Heart left ventricle (tissue), 13 donors: ENCODE data around the gene DAD1.

Experiments used
- POLR2A ChIP-seq, 2 donors: fragments of 450-650 bp; IDR thresholded peaks; one replicate each; pipeline ENCODE4 v1.6.1; 2017; ENCODE audit warnings: antibody characterized with exemption in 2 of 2, mild to moderate bottlenecking in 2 of 2, moderate library complexity in 2 of 2
- TF ChIP-seq, protein P1 (sequence below), 12 donors: fragments of 200-600 bp; sonication (generic) in 4 of 12; IDR thresholded peaks; one replicate each; pipeline versions ENCODE4 v1.5.0 to v1.8.0; 2018 to 2022; ENCODE audit warnings: antibody characterized with exemption in 12 of 12, mild to moderate bottlenecking in 5 of 12
- donor health status: ischemic (EF 13 %, LVEDD 7.1; RV severe dilation, severe dysfunction).
- donor health status: DM: no; HTN: yes; CAD: no.
- donor health status: DM: no; HTN: no; CAD: no.
- donor health status: ischemic (EF 25% LVEDD 6.9; RV normal size, moderate dysfunction).
- donor health status: ischemic (EF 25% LVEDD 5.7; RV mildly dilated, moderate dysfunction).
- donor health status: ischemic (EF 35%, LVEDD 5.7; RV mildly dilated, moderate dysfunction).
- donor health status: nonischemic (EF 11% LVEDD 7.7; RV severe dilation, severe dysfunction).
- donor health status: DM: yes; HTN: yes; CAD: no.
- donor health status: PGD.
- donor health status: ischemic (EF 29% LVEDD 5.4; RV normal size, mild dysfunction).
- donor health status: nonischemic (EF 23%, LVEDD 6.1; RV moderate dilation, normal function).

DNA sequence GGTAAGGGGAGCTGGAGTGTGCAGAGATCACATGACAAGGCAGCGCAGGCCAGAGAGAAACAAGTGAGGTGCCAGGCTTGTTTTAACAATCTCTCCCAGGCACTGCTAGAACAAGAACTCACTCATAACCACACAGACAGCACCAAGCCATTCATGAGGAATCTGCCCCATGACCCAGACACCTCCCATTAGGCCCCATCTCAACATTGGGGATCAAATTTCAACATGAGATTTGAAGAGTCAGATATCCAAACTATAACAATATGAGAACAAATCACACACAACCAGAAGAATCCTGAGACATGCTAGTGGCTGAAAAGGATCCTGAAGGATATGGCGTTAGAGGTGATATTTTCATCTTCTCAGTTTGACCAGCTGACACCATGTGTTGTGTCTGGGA is 33.2 kb upstream of the DAD1 start:
- TF ChIP-seq, protein P1, sequence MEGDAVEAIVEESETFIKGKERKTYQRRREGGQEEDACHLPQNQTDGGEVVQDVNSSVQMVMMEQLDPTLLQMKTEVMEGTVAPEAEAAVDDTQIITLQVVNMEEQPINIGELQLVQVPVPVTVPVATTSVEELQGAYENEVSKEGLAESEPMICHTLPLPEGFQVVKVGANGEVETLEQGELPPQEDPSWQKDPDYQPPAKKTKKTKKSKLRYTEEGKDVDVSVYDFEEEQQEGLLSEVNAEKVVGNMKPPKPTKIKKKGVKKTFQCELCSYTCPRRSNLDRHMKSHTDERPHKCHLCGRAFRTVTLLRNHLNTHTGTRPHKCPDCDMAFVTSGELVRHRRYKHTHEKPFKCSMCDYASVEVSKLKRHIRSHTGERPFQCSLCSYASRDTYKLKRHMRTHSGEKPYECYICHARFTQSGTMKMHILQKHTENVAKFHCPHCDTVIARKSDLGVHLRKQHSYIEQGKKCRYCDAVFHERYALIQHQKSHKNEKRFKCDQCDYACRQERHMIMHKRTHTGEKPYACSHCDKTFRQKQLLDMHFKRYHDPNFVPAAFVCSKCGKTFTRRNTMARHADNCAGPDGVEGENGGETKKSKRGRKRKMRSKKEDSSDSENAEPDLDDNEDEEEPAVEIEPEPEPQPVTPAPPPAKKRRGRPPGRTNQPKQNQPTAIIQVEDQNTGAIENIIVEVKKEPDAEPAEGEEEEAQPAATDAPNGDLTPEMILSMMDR (IDR thresholded peaks at IDR 0.05), result no peak
- no peak for TF ChIP-seq POLR2A (IDR thresholded peaks at IDR 0.05)
